ENCODE data around the gene ATP5MC3. TPM values are rescaled to one million over a fixed set of nuclear protein-coding genes. Genes with fewer than 3 reads are reported as not detected.

Gene ATP5MC3
- total RNA-seq, 4 donors from 2014 or later, result 36.5 to 84.5 (median 61.1) TPM

DNA sequence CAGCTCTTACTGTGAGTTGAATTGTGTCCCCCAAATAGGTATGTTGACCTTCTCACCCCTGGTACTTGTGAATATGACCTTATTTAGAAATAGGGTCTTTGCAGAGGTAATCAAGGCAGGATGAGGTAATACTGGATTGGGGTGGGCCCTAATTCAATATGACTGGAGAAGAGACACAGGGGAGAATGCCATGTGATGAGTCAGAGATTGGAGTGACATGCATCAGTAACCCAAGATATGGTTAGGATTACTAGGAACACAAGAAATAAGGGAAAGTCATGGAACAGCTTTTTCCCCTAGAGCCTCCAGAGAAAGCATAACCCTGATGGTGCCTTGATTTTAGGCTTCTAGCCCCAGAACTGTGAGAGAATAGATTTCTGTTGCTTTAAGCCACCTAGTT lies 37.0 kb upstream of the ATP5MC3 start:
- Histone ChIP-seq H3K4me1 (no peaks in the 10 kb centered on the region), H3K27me3 (no peaks in the 10 kb centered on the region), H3K27ac (no peak overlapping the region), H3K4me3 (no peak overlapping the region), H3K36me3 (no peaks in the 10 kb centered on the region), H3K9me3 (no peaks in the 10 kb centered on the region)
- intact Hi-C loops (cut with DNase I; ENCODE audit: low total_unique reads), result no loop called here
- no peak for DNase-seq
- TF ChIP-seq, protein P1, sequence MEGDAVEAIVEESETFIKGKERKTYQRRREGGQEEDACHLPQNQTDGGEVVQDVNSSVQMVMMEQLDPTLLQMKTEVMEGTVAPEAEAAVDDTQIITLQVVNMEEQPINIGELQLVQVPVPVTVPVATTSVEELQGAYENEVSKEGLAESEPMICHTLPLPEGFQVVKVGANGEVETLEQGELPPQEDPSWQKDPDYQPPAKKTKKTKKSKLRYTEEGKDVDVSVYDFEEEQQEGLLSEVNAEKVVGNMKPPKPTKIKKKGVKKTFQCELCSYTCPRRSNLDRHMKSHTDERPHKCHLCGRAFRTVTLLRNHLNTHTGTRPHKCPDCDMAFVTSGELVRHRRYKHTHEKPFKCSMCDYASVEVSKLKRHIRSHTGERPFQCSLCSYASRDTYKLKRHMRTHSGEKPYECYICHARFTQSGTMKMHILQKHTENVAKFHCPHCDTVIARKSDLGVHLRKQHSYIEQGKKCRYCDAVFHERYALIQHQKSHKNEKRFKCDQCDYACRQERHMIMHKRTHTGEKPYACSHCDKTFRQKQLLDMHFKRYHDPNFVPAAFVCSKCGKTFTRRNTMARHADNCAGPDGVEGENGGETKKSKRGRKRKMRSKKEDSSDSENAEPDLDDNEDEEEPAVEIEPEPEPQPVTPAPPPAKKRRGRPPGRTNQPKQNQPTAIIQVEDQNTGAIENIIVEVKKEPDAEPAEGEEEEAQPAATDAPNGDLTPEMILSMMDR (IDR thresholded peaks at IDR 0.05), result no peak
- no peak for TF ChIP-seq POLR2A (IDR thresholded peaks at IDR 0.05)

DNA sequence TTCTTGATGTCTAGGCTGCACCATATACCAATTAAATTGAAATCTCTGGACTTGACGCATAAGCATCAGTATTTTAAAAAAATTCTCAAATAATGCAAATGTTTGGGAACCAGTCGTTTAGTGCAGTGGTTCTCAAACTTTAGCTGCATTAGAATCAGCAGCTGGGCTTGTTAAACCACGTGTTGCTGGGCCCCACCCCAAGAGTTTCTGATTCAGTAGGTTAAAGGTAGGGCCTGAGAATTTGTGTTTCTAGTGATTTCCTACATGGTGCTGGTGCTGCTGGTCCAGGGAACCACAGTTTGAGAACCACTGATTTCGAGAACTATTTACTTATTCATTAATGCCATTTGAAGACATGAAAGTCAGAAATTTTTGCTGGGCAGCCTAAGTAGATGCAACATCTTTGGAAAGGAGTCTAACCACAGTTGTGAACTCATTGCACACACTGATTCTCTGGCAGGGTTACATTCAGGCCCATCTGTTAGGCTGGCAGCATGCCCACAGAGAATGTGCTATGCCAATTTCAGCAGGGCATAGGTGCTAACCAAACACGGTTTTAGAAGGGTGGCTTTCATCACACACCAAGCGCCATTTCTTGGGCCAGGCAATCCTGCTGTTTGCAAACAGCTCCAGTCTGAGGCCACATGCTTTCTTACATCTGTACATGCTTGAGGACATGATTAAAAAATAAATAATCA lies 26.4 kb upstream of the ATP5MC3 start:
- Histone ChIP-seq H3K9me3 (no peaks in the 10 kb centered on the region), H3K4me1 (no peaks in the 10 kb centered on the region), H3K27ac (no peak overlapping the region), H3K27me3 (peaks cover 0 to 5% of the 10 kb centered on the region in 2 donors), H3K4me3 (no peak overlapping the region), H3K36me3 (no peaks in the 10 kb centered on the region)
- no peak for TF ChIP-seq POLR2A (IDR thresholded peaks at IDR 0.05)
- TF ChIP-seq, protein P1 (IDR thresholded peaks at IDR 0.05), result no peak
- DNase-seq, result no peak
- intact Hi-C loops (cut with DNase I; ENCODE audit: low total_unique reads), result no loop called here

DNA sequence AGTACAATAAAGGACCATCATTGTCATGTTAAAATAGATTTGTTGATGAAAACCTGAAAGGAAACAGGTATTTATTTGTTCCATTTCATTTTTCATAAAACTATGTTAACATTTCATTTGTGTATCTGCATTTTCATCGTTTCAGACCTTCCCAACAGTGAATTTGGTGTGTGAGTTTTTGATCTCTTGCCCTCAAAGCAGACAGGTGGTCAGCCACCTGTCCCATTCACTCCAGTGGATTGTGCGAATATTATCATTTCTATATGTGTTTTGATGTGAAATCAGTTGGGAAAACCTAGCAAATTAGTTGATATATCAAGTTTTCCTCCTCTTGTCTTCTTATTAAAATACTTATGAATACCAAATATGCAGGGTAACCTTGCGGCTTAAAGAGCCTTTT lies 25.4 kb upstream of the ATP5MC3 start:
- no peaks in the 10 kb centered on the region for H3K9me3 ChIP-seq
- no peaks in the 10 kb centered on the region for H3K4me1 ChIP-seq
- DNase-seq, result no peak
- peaks cover 0 to 9% of the 10 kb centered on the region in 2 donors for H3K27me3 ChIP-seq
- TF ChIP-seq POLR2A (IDR thresholded peaks at IDR 0.05), result no peak
- TF ChIP-seq, protein P1 (IDR thresholded peaks at IDR 0.05), result no peak
- no peaks in the 10 kb centered on the region for H3K36me3 ChIP-seq
- intact Hi-C loops (cut with DNase I; ENCODE audit: low total_unique reads), result no loop called here
- no peak overlapping the region for H3K27ac ChIP-seq
- no peak overlapping the region for H3K4me3 ChIP-seq

DNA sequence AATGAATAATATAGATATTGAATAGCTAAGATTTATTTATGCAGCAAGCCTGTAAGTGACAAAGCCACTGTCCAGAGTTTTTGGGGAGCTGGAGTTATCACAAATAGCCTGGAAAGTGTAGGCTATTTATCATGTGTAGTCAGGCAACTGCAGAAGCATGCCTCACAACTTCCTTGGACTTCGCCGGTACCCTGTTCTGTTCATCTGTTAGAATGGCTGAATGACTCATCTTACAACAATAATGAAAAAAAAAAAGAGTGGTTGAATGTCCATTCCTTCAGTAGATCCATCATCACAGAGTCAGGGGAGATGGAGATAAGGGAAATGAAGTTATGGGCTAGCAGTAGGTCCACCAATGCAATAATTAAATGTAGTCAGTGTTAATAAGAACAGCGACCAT lies 24.0 kb upstream of the ATP5MC3 start:
- Histone ChIP-seq H3K9me3 (no peaks in the 10 kb centered on the region), H3K4me3 (no peak overlapping the region), H3K36me3 (no peaks in the 10 kb centered on the region), H3K27ac (no peak overlapping the region), H3K27me3 (peaks cover 0 to 9% of the 10 kb centered on the region in 2 donors), H3K4me1 (no peaks in the 10 kb centered on the region)
- intact Hi-C loops (cut with DNase I; ENCODE audit: low total_unique reads), result no loop called here
- TF ChIP-seq, protein P1 (IDR thresholded peaks at IDR 0.05), result no peak
- no peak for TF ChIP-seq POLR2A (IDR thresholded peaks at IDR 0.05)
- DNase-seq, result no peak

DNA sequence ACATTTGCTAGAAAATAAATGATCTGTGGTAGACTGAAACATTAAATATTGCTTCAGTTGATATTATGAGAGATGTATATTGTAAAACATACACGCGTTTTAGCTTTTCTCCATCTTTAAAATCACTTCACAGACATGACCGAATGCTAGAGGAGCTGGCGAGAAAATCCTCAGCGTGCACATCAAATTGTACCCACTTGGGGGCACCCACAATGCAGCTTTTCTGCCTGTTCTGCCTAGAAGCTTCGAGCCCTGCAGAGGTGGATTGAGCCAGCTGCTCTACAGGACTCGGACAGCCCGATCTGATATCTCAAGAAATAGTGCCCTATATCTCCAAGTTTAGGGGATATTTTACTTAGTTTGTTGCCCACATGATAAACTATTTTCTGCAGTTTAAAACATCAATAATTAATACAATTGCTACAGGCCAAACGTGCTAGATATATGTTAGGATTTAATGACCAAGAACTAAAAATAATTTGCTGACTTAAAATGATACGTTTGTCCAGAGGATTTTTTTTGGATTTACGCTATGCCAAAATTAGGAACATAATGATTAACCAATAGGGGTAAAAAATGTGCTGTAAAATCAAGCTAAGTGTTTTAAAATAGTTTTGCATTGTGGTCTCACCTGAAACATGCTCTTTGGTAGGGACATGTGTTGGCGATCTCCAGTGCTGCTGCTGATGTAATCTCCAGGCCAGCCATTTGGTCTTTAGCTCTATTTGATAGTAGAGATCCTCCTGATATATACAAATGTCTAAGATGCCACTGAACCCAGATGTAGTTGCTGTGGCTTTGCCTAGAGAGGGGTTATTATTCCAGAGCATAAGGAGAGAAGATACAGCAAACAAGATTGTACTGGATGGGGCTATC lies 22.3 kb upstream of the ATP5MC3 start:
- no peak overlapping the region for H3K4me3 ChIP-seq
- H3K27ac ChIP-seq, result no peak overlapping the region
- no peak for TF ChIP-seq POLR2A (IDR thresholded peaks at IDR 0.05)
- TF ChIP-seq, protein P1 (IDR thresholded peaks at IDR 0.05), result peak; percentile 19 to 38 (median 28)
- H3K27me3 ChIP-seq, result peaks cover 0 to 9% of the 10 kb centered on the region in 2 donors
- H3K9me3 ChIP-seq, result no peaks in the 10 kb centered on the region
- H3K4me1 ChIP-seq, result no peaks in the 10 kb centered on the region
- H3K36me3 ChIP-seq, result no peaks in the 10 kb centered on the region
- intact Hi-C loops (cut with DNase I; ENCODE audit: low total_unique reads), result no loop called here
- DNase-seq, result no peak

Data from uterus (tissue), 4 donors.